Nephron (organoid): ENCODE data around the gene LRRC34.

Experiments
- H3K27ac Mint-ChIP-seq, 3 experiments: 2 replicates each; pipeline ENCODE4 v1.8.0; 2020; ENCODE audit warnings: mixed read lengths in 3 of 3, mild to moderate bottlenecking in 2 of 3, moderate library complexity in 1 of 3
- H3K27me3 Mint-ChIP-seq: 2 replicates; pipeline ENCODE4 v1.8.0; 2021; ENCODE audit warnings: low read depth, mild to moderate bottlenecking, moderate library complexity, mixed read lengths
- H3K36me3 Mint-ChIP-seq: 2 replicates; pipeline ENCODE4 v1.8.0; 2020; ENCODE audit warnings: low read depth, mixed read lengths
- H3K4me1 Mint-ChIP-seq: 2 replicates; pipeline ENCODE4 v1.8.0; 2020; ENCODE audit warnings: mixed read lengths
- H3K4me3 Mint-ChIP-seq, 3 experiments: 2 replicates each; pipeline ENCODE4 v1.8.0; 2020; ENCODE audit warnings: mild to moderate bottlenecking in 3 of 3, mixed read lengths in 3 of 3, moderate library complexity in 2 of 3
- H3K9me3 Mint-ChIP-seq: 2 replicates; pipeline ENCODE4 v1.8.0; 2020; ENCODE audit warnings: mixed read lengths
- TF ChIP-seq, protein P1 (sequence below), 3 experiments: fragments of 200-600 bp; sonication (generic); IDR thresholded peaks; one replicate each; pipeline ENCODE4 v1.5.0; 2021; ENCODE audit warnings: antibody characterized with exemption in 3 of 3; ENCODE audit not compliant: unreplicated experiment in 3 of 3

Gene LRRC34

DNA sequence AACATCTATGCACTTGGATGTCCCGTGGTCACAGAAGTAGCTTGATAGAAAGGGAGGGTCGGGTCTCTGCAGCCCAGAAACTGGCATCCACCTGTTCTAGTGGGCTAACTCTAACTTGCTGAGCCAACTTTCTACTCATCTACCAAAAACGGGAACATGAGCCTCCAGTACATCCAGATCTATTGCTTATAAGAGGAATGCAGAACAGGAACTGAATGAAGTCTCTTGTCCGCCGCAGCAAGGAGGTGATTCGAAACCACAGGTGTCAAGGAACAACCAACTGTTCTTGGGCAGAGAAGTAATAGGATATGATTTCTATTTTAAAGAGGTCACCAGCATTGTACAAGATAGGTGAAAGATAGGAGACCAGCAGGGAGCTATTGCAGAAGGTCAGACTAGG is 65.8 kb downstream of the LRRC34 start:
- H3K27me3 Mint-ChIP-seq = peaks cover 8% of the 10 kb centered on the region
- H3K36me3 Mint-ChIP-seq = no peaks in the 10 kb centered on the region
- no peak overlapping the region for H3K4me3 Mint-ChIP-seq
- no peaks in the 10 kb centered on the region for H3K4me1 Mint-ChIP-seq
- H3K9me3 Mint-ChIP-seq = no peaks in the 10 kb centered on the region
- TF ChIP-seq, protein P1, sequence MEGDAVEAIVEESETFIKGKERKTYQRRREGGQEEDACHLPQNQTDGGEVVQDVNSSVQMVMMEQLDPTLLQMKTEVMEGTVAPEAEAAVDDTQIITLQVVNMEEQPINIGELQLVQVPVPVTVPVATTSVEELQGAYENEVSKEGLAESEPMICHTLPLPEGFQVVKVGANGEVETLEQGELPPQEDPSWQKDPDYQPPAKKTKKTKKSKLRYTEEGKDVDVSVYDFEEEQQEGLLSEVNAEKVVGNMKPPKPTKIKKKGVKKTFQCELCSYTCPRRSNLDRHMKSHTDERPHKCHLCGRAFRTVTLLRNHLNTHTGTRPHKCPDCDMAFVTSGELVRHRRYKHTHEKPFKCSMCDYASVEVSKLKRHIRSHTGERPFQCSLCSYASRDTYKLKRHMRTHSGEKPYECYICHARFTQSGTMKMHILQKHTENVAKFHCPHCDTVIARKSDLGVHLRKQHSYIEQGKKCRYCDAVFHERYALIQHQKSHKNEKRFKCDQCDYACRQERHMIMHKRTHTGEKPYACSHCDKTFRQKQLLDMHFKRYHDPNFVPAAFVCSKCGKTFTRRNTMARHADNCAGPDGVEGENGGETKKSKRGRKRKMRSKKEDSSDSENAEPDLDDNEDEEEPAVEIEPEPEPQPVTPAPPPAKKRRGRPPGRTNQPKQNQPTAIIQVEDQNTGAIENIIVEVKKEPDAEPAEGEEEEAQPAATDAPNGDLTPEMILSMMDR (IDR thresholded peaks at IDR 0.05; ENCODE audit: unreplicated experiment in 3 of 3) = no peak
- no peak overlapping the region for H3K27ac Mint-ChIP-seq

DNA sequence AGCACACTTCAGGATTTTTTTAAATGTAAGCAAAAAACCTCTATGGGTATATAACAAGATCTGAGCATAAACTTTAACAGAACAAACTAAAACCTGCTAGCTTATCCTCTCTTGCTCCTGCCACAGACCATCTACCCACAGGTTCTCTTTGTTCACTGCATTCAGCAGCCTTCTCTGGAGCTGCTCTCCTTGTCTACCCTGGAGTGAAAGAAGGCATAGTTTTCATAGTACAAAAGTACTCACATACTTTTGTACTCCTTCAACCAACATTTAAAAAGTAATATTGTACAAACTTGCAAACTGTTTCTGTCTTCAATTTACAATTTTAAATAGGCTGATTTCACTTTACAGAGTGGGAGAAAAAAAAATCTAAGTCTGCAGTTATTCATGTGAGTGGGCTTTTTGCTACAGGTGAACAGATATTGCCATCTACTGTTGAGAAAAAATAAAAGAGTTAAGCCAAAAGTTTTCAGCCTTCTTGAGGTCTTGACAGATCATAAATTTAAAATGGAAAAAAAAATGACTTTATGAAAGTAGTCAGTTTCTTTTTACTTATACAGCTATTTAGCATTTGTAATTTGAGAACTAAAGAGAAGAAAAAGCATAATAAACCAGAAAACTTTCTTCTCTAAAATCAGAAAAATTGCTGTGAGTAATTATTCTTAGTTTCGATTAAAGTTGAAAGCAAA is 68.2 kb downstream of the LRRC34 start:
- Mint-ChIP-seq H3K9me3 (no peaks in the 10 kb centered on the region), H3K36me3 (no peaks in the 10 kb centered on the region), H3K4me1 (no peaks in the 10 kb centered on the region), H3K4me3 (no peak overlapping the region), H3K27me3 (peaks cover 8% of the 10 kb centered on the region), H3K27ac (peak overlapping the region in 2 of 3 experiments; percentile 59 to 63)
- TF ChIP-seq, protein P1 (IDR thresholded peaks at IDR 0.05; ENCODE audit: unreplicated experiment in 3 of 3) = peak; percentile 49 to 65 (median 53)
